HL-60 (cell line): ENCODE measurements around the gene ABCD1.

Experiments
- CTCF ChIP-seq: IDR thresholded peaks from one replicate; pipeline ENCODE4 v1.5.1; 2011; ENCODE audit warnings: low read length, control low read depth, inconsistent platforms; ENCODE audit not compliant: insufficient read depth
- POLR2AphosphoS5 ChIP-seq: IDR thresholded peaks from 2 replicates; pipeline ENCODE4 v1.6.1; 2012; ENCODE audit warnings: low read depth

GRCh38 chrX:153731117-153731844 lies 6.6 kb downstream of the ABCD1 start:
- no peak for TF ChIP-seq CTCF
- TF ChIP-seq POLR2AphosphoS5 = no peak
